Upper lobe of left lung (tissue), 4 donors: ENCODE measurements around the gene ALDH8A1.

Experiments
- POLR2A ChIP-seq, 4 donors: fragments of 450-650 bp; IDR thresholded peaks; one replicate each; pipeline ENCODE4 v1.5.1; 2016 to 2017; ENCODE audit warnings: antibody characterized with exemption in 4 of 4, mild to moderate bottlenecking in 2 of 4
- TF ChIP-seq, protein P1 (sequence below), 6 experiments: fragments of 450-650 bp in 4 of 6; fragments of 200-600 bp in 2 of 6; sonication (generic) in 2 of 6; IDR thresholded peaks; one replicate each; pipeline ENCODE4 v1.5.1; 2016 to 2019; ENCODE audit warnings: antibody characterized with exemption in 6 of 6

DNA sequence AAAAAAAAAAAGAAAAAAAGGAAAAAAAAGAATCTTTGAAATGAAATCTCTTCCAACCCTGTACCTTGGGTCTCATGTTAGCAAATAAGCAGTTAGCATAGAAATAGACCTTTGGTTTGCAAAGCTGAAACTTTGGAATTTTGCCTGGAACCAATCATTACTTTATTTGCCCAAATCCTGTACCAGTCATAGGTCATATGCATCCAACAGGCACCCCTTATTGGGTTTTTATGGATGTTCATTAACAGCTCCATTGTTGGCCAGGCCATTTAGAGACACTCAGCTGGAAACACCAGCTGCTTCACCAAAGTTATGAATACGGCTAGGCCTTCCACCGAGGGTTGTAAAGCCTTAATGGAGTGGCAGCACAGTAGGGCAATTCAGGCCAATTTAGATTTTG, 53.0 kb downstream of the ALDH8A1 start:
- TF ChIP-seq, protein P1, sequence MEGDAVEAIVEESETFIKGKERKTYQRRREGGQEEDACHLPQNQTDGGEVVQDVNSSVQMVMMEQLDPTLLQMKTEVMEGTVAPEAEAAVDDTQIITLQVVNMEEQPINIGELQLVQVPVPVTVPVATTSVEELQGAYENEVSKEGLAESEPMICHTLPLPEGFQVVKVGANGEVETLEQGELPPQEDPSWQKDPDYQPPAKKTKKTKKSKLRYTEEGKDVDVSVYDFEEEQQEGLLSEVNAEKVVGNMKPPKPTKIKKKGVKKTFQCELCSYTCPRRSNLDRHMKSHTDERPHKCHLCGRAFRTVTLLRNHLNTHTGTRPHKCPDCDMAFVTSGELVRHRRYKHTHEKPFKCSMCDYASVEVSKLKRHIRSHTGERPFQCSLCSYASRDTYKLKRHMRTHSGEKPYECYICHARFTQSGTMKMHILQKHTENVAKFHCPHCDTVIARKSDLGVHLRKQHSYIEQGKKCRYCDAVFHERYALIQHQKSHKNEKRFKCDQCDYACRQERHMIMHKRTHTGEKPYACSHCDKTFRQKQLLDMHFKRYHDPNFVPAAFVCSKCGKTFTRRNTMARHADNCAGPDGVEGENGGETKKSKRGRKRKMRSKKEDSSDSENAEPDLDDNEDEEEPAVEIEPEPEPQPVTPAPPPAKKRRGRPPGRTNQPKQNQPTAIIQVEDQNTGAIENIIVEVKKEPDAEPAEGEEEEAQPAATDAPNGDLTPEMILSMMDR (IDR thresholded peaks at IDR 0.05) = no peak
- no peak for TF ChIP-seq POLR2A (IDR thresholded peaks at IDR 0.05)
